RCC 7860 (cell line): ENCODE results near the gene ANO2.

ENCODE experiments used
- DNase-seq: peaks from one replicate; pipeline ENCODE4 v3.0.0-alpha.2; 2015; ENCODE audit warnings: low spot score
- FAIRE-seq: peaks from 2 replicates; lab custom pipeline; 2012; peaks lifted over from hg19 to GRCh38; lab: Jason Lieb, UNC

The ANO2 gene

DNA sequence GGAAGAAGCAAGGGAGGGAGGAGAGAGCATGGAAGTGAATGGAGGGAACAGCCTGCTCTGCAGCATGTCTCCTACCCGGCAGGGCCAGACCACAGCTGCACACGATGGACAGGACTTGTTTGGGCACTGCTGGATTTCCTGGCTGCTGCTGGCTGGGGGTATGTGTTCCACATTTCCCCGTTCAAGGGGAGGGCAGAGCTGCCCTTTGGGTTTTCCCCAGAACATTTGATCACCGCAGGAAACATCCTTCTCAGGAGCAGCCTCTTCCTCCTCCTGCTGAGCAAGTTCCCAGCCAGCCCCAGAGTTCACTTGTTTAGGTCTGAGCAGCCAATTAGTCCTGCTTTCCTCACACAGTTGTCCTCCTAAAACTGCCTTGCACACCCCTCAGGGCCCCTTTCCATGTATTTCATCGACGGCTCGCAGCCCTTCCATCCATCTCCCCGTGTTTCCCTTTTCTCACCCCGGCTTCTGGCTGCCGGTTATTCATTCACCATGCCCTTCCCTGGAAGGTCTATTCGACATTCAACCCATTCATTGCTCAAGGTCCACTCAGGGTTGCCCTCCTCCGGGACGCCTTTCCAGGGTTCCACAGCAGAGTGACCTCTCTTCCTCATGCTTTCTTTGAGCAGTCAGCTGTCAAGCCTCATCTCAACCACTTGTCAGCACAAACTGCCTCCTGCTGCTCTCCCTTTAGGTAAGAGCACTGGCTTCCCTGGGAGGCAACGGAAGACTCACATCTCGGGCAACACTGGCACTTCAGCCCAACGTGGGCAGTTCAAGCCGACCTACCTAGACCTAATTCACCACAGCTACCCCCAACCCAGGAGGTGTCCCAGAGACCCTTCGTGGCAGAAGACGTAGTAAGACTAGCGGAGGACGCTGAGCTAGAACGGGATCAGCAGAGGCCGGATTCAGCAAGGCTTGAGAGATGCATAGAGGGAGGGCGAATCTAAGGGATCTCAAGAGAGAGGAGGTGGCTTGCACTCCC is 20.1 kb upstream of the ANO2 start:
- no peak for DNase-seq
- FAIRE-seq, result no peak

DNA sequence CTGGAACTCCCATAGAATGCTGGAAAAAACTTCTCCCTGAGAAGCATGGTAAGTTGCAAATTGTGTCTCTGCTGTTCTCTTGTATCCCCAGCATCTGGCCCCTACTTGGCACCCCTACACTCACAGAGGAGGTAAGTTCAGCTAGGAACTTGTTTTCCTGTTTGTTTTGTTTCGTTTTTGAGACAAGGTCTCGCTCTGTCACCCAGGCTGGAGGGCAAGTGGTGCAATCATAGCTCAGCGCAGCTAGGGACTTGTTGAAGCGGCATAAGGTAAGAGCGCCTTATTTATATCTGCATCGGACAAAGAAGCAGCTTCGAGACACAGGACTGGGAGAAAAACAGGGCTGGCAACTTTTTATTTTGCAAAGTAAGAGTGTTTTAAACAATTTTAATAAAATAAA is 18.5 kb upstream of the ANO2 start:
- DNase-seq, result no peak
- FAIRE-seq, result no peak

DNA sequence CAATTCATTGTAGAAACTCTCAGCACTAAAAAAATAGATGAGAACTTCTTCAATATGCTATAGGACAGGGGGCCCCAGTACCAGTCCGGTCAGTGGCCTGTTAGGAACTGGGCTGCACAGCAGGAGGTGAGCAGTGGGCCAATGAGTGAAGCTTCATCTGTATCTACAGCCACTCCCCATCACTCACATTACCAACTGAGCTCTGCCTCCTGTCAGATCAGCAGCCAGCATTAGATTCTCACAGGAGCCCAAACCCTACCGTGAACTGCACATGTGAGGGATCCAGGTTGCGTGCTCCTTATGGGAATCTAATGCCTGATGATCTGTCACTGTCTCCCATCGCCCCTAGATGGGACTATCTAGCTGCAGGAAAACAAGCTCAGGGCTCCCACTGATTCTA is 15.7 kb upstream of the ANO2 start:
- DNase-seq, result no peak

DNA sequence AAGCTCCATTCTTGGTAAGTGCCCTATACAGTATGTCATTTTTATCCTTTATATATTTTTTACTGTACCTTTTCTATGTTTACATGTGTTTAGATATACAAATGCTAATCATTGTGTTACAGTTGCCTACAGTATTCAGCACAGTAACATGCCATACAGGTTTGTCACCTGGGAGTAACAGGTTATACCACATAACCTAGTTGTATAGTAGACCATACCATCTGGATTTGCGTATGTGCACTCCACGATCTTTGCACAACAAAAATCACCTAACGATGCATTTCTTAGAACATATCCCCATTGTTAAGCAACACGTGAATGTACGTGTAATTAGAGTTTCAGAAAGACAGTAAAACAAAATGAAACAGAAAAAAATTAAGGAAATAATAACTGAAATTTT is 11.9 kb upstream of the ANO2 start:
- FAIRE-seq (no peak), DNase-seq (no peak)

More for the DNA sequence above, 15.7 kb upstream of the ANO2 start:
- FAIRE-seq, result no peak

DNA sequence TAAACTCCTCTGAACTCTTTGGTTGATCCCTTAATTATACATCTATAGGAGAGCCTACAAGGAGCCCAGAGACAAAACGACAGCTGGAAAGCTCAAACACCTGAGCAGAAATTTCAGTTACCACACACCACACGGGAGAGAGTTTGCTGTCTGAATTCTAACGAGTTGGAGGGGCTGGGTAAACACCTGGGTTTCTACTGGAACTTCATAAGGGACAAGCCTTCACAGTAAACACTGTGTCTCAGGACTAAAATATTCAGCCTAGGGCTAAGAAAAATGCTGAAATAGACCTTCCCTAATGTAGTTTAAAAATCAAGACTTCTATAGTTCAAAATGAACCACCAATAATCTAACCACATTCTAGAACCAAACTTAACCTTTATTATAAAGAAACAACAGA is 9.6 kb upstream of the ANO2 start:
- DNase-seq (no peak), FAIRE-seq (no peak)

DNA sequence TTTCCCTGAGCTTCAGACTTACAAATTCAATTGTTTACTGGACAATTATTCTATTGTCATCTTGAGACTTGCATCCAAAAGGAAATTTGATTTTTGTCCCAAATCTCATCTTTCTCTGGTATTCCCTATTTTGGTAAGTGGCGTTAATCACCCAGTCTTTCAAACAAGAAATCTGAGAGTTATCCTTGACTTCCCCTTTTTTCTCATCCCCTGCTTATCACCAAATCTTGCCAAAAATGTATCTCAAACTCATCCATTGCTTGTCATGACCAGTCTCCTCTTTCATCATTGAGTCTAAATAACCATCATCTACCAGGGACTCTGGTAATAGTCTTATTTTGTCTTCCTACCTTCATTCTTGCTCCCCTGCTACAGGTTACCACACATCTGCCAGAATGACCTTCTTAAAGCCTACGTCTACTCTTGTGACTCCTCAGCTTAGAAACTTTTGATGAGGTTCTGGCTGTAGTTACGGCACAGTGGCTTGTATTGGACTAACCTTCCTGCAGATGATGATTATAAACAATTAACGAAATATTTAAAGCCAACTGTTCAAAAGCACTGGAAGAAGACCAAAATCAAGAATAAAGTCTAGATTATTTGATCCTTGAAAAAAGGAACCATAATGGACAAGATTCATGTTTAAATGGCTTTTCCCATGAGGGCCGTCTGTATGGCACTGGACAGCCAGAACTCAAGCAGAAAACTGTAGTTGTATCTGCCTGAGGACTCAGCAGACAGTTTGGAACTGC is 9.0 kb upstream of the ANO2 start:
- FAIRE-seq (no peak), DNase-seq (no peak)

DNA sequence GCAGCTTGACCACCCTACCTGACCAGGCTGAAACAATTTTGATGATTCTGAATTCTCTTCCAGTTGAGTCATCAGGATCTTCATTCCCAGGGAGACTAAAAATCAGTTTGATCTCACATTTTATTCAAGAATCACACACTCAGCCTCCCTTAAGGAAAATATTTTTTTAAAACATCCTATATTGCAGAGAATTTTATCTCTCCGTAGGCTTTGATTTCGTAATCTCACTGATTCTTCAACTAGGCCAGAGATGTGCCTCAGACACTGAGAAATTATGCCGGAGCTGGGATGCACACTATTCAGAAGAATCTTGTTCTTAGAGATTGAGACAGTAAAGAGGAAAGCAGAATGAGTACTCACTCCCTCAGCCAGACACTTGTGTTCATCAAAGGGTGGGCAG is 7.0 kb upstream of the ANO2 start:
- DNase-seq, result no peak
- FAIRE-seq, result no peak

- FAIRE-seq, result no peak
- no peak for DNase-seq
Measured at GRCh38 chr12:5948696-5949095, 3.6 kb upstream of the ANO2 start.

DNA sequence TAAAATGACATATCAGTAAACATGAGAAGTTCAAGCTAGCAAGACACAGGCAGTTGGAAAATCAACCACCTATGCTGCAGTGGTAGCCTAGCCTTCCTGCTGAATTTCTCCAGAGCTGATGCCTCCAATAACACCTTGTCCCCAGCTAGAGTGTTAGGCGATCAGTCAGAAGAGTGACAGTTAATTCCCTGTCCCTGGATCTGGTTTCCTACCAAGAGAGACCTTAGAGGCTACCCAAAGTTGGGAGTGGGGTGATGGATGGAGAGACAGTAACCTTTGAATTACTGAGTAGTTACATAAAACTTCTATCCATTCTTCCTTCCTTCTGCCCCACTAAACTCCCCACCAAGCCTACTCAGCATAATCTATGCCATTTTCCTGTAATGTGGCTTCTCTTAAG is 1.9 kb upstream of the ANO2 start:
- DNase-seq (no peak), FAIRE-seq (no peak)

DNA sequence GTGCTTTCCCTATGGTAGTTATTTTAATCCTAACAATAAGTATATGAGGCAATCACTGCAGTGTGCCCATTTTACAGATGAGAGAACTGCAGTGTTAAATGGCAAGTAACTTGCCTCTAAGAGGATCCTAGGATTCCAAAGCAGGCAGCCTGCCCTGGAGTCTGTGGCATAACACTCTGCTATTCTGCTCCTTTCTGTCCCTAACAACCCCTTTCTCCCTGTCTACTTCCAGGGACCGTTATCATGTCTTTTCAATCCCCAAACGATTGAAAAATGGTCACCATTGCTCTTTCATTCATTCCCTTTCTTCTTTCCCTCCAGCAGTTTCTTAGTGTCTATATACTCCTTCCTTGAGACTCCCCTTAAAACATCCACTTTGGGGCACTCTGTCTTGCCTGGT is 1.3 kb upstream of the ANO2 start:
- DNase-seq, result no peak
- no peak for FAIRE-seq

GRCh38 chr12:5944688-5945070 is 380 bp downstream of the ANO2 start:
- no peak for DNase-seq
- no peak for FAIRE-seq

- DNase-seq, result no peak
- FAIRE-seq, result no peak
Measured at GRCh38 chr12:5944053-5944452, 1.0 kb downstream of the ANO2 start.

- FAIRE-seq (no peak), DNase-seq (no peak)
Measured at GRCh38 chr12:5941907-5942306, 3.2 kb downstream of the ANO2 start.

- DNase-seq (no peak), FAIRE-seq (no peak)
Measured at GRCh38 chr12:5927732-5928516, 17.1 kb downstream of the ANO2 start.

DNA sequence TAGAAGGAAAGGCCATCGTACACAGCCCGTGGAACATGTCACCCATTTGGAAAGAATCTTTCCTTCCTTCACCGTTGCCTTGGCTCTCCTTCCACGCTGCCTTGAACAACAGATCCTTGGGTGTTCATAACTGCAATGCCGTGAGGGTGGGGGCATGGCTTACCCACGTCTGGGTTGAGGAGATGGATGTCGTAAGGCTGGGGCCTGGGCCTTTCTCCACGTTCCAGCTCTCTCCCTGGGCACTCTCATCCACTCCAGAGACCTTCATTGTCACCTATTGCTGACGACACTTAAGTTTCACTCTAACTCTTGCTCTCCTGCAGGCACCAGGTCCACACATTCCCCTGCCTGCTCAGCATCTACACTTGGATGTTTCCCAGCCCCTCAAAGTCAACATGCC is 19.4 kb downstream of the ANO2 start:
- DNase-seq, result no peak
- FAIRE-seq, result no peak

DNA sequence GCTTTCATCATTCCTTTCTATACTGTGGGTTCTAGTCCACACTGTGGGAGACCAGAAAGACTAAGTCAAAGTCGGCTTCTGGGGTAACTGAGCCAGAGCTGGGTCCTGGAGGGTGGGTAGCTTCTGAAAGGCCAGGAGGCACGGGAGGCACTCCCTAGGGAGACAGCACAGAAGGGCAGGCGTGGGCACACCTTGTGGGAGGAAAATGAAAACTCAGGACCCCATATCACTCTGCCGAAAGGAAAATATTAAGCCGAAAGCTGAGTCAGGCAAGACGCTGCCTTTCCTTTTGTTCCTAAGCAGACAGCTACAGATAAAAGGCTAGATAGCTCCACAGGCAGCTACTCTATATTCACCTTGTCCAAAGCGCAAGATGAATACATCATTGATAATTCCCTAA is 20.7 kb downstream of the ANO2 start:
- no peak for DNase-seq
- FAIRE-seq, result no peak

- FAIRE-seq (no peak), DNase-seq (no peak)
Measured at GRCh38 chr12:5923751-5924150, 21.3 kb downstream of the ANO2 start.

DNA sequence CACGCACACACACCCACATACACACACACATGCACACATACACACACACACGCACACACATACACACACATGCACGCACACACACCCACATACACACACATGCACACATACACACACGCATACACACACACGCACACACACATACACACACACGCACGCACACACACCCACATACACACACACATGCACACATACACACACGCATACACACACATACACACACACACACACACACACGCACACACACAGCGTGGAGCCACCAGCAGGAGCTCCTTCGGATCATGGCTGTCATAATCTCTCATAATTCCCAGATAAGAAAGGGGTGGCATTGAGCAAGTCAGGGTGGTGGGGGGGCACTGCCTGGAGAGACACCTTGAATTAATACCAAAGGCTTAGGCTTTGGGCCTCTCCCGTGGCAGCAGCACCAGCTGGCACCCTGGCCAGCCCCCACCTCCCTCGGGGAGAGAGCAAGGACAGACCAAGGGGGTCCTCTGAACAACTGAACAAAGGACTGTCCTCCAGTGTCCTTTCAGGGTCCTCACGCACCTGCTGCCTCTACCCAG is 21.9 kb downstream of the ANO2 start:
- FAIRE-seq (no peak), DNase-seq (no peak)

GRCh38 chr12:5921966-5922899 is 22.8 kb downstream of the ANO2 start:
- no peak for FAIRE-seq
- no peak for DNase-seq
